ENCODE measurements around the gene ATF7IP2. TPM values are rescaled to one million over a fixed set of nuclear protein-coding genes. Genes with fewer than 3 reads are reported as not detected.

The ATF7IP2 gene
- total and polyA plus RNA-seq, 10 of the 15 experiments (the other 5 are each of a cell fraction or from before 2014, with no cell fraction given), result 24.6 to 82.1 (median 51.9) TPM

GRCh38 chr16:10480151-10480550 is 94.3 kb downstream of the ATF7IP2 start:
- no peak for FAIRE-seq
- H3K4me3 ChIP-seq, result no peak overlapping the region
- ChIA-PET CTCF (interaction anchor here (0.6 to 1.4 kb wide), 3 partner anchors 9 to 213 kb away, joined by 3 to 4 read pairs (median 3); no protein-coding TSS in a partner anchor), SMC1A (ENCODE audit: uncharacterized antibody, unreplicated experiment) (interaction anchor here (1.2 to 1.8 kb wide), 2 partner anchors 13 to 34 kb away, joined by 5 to 9 read pairs; no protein-coding TSS in a partner anchor), POLR2A (no interaction called here), RAD21 (ENCODE audit: unreplicated experiment) (interaction anchor here (0.7 kb wide), 1 partner anchor 25 kb away, joined by 5 read pairs; no protein-coding TSS in a partner anchor)
- 0 out of 4 replicates have a peak, but pooled peaks cover 0 to 5% of the 10 kb centered on the region in 2 experiments for H3K36me3 ChIP-seq (ENCODE audit: control insufficient read depth in 2 of 2, insufficient read depth in 2 of 2, low read length in 1 of 2)
- H3K4me1 ChIP-seq (ENCODE audit: control insufficient read depth, insufficient read depth, low read length), result no peaks in the 10 kb centered on the region
- no TSS peak for BruUV-seq (replicated peaks)
- no peak overlapping the region for H3K27ac ChIP-seq (ENCODE audit: control insufficient read depth, insufficient read depth)
- H3K27me3 ChIP-seq (replicated peaks in 1 of 2; ENCODE audit: control insufficient read depth in 2 of 2, insufficient read depth in 2 of 2, low read length in 1 of 2), result no peaks in the 10 kb centered on the region
- H2AFZ ChIP-seq (ENCODE audit: control insufficient read depth, low read depth, low read length), result no peak overlapping the region
- intact Hi-C loops (cut with micrococcal nuclease; ENCODE audit: unreplicated experiment), result no loop called here
- no peak overlapping the region for H3K4me2 ChIP-seq (ENCODE audit: control insufficient read depth, insufficient read depth)
- H4K20me1 ChIP-seq (ENCODE audit: control insufficient read depth, insufficient read depth), result no peaks in the 10 kb centered on the region
- DNase-seq (ENCODE audit: low read depth, low spot score), result no peak
- ATAC-seq, result no peak
- 42% methylated on average over 2 of the region's 2 CpGs for WGBS (ENCODE audit: insufficient coverage, insufficient replicate concordance, low lambda C conversion rate, missing lambda C conversion rate)
- no peak overlapping the region for H3K9ac ChIP-seq (ENCODE audit: control insufficient read depth, insufficient read depth, low read length)
- peaks cover 3% of the 10 kb centered on the region; the same call in 2 of the 3 replicates for H3K9me3 ChIP-seq (replicated peaks; ENCODE audit: control insufficient read depth, insufficient read depth, low read length)
- H3K79me2 ChIP-seq (ENCODE audit: control insufficient read depth, insufficient read depth, low read length), result no peaks in the 10 kb centered on the region
- in situ Hi-C loops (cut with MboI), result no loop called here
- TF ChIP-seq BCLAF1 (IDR thresholded peaks at IDR 0.05) (no peak), POLR2AphosphoS5 (IDR thresholded peaks at IDR 0.05; ENCODE audit: low read length) (no peak), IRF5 (IDR thresholded peaks at IDR 0.05; ENCODE audit: borderline replicate concordance) (no peak), ZNF207 (IDR thresholded peaks at IDR 0.05; ENCODE audit: borderline replicate concordance) (no peak), NR2C1 (IDR thresholded peaks at IDR 0.05) (no peak), USF2 (IDR thresholded peaks at IDR 0.05; ENCODE audit: borderline replicate concordance, low read depth, low read length) (no peak), NFYB (IDR thresholded peaks at IDR 0.05; ENCODE audit: insufficient read depth, low read depth, low read length) (no peak), SREBF2 (IDR thresholded peaks at IDR 0.05; ENCODE audit: low read length) (no peak), CEBPZ (IDR thresholded peaks at IDR 0.05; ENCODE audit: low read depth, low read length) (no peak), TBL1XR1 (IDR thresholded peaks at IDR 0.05; ENCODE audit: low read depth, low read length) (no peak), FOS (IDR thresholded peaks at IDR 0.05; ENCODE audit: borderline replicate concordance, extremely low read depth, insufficient read length) (no peak), USF1 (IDR thresholded peaks at IDR 0.05; ENCODE audit: borderline replicate concordance, extremely low read length, insufficient read depth, low read depth, low read length) (no peak), RB1 (IDR thresholded peaks at IDR 0.05; ENCODE audit: borderline replicate concordance) (no peak), NR2C2 (IDR thresholded peaks at IDR 0.05; ENCODE audit: borderline replicate concordance, control insufficient read depth, insufficient read length, low read depth) (no peak), SREBF1 (IDR thresholded peaks at IDR 0.05; ENCODE audit: low read length) (no peak)

Measured in GM12878 (cell line).